Activated naive CD8-positive, alpha-beta T cell (primary cell): Measurements from ENCODE around the gene SMARCD1.
A peak's percentile ranks its signal among the peaks of the same experiment; 100 is the strongest.

Experiments used
- H3K27ac Mint-ChIP-seq: one replicate; pipeline ENCODE4 v1.8.0; 2021; ENCODE audit warnings: mixed read lengths
- H3K27me3 Mint-ChIP-seq: one replicate; pipeline ENCODE4 v1.8.0; 2021; ENCODE audit warnings: mixed read lengths
- H3K36me3 Mint-ChIP-seq: one replicate; pipeline ENCODE4 v1.8.0; 2021; ENCODE audit warnings: mixed read lengths
- H3K4me1 Mint-ChIP-seq: one replicate; pipeline ENCODE4 v1.8.0; 2021; ENCODE audit warnings: low read depth, mixed read lengths
- H3K4me3 Mint-ChIP-seq: one replicate; pipeline ENCODE4 v1.8.0; 2021; ENCODE audit warnings: mild to moderate bottlenecking, mixed read lengths
- H3K9me3 Mint-ChIP-seq: one replicate; pipeline ENCODE4 v1.8.0; 2021; ENCODE audit warnings: low read depth, mixed read lengths

The SMARCD1 gene

DNA sequence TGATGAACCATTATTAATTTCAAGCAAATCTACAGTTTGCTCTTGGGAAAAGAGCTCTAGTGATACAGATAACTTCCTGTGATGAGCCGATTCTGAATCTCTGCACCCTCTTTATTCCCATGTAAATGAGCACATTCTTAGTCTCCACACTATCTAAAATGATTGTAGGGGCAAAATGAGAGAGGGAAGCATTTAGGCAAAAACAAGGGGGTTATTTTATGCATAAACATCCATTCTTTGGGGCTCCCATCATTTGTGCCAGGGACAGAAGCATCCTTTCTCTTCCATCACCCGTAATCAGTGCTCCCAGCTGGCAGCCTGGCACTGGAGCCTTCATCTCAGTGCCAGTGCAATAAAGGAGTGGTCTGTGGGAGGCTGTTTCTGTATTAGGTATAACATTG, 17.0 kb downstream of the SMARCD1 start:
- Mint-ChIP-seq H3K27me3 (no peaks in the 10 kb centered on the region), H3K4me3 (no peak overlapping the region), H3K36me3 (peaks cover 2% of the 10 kb centered on the region), H3K9me3 (no peaks in the 10 kb centered on the region), H3K27ac (no peak overlapping the region), H3K4me1 (no peaks in the 10 kb centered on the region)

- Mint-ChIP-seq H3K4me3 (no peak overlapping the region), H3K27me3 (no peaks in the 10 kb centered on the region), H3K9me3 (no peaks in the 10 kb centered on the region), H3K27ac (no peak overlapping the region), H3K4me1 (no peaks in the 10 kb centered on the region), H3K36me3 (peaks cover 2% of the 10 kb centered on the region)
Observed at GRCh38 chr12:50102646-50103309, 17.6 kb downstream of the SMARCD1 start.

GRCh38 chr12:50103351-50103750, 18.2 kb downstream of the SMARCD1 start:
- no peaks in the 10 kb centered on the region for H3K4me1 Mint-ChIP-seq
- H3K27ac Mint-ChIP-seq: no peak overlapping the region
- peaks cover 2% of the 10 kb centered on the region for H3K36me3 Mint-ChIP-seq
- no peak overlapping the region for H3K4me3 Mint-ChIP-seq
- no peaks in the 10 kb centered on the region for H3K27me3 Mint-ChIP-seq
- no peaks in the 10 kb centered on the region for H3K9me3 Mint-ChIP-seq

DNA sequence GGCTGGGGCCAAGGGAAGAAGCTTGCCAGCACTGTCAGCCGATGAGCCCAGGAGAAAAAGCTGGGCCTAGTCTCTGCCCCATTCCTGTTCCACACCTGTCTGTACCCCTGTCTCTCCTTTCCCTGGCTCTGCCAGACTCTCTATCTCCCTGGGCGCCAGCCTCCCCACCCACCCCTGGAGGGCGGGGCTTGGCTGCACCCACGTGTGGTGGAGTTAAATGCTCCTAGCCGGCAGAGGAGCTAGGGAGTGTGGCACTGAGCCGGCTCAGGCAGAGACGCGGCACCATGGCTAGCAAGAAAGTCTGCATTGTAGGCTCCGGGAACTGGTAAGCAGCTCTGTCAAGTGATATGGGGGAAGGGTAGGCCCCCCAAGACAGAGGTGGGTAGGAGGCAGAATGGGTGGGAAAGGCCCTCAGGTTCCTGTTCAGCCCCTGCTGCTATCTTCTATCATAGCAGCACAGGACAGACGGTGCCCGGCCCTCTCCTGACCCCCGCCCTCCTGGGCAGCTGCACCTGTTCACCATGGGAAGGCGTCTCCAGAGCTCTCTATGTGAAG, 18.7 kb downstream of the SMARCD1 start, which contains the start of gene GPD1:
GPD1 (plus strand) TSS at position 242 of the 555 bp plus-strand sequence; CDS start at position 285, 43 bp downstream.
- Mint-ChIP-seq H3K36me3 (peaks cover 2% of the 10 kb centered on the region), H3K4me3 (no peak within 1 kb of the TSS), H3K4me1 (no peaks in the 10 kb centered on the region), H3K27me3 (no peaks in the 10 kb centered on the region), H3K27ac (no peak within 1 kb of the TSS), H3K9me3 (no peaks in the 10 kb centered on the region)

DNA sequence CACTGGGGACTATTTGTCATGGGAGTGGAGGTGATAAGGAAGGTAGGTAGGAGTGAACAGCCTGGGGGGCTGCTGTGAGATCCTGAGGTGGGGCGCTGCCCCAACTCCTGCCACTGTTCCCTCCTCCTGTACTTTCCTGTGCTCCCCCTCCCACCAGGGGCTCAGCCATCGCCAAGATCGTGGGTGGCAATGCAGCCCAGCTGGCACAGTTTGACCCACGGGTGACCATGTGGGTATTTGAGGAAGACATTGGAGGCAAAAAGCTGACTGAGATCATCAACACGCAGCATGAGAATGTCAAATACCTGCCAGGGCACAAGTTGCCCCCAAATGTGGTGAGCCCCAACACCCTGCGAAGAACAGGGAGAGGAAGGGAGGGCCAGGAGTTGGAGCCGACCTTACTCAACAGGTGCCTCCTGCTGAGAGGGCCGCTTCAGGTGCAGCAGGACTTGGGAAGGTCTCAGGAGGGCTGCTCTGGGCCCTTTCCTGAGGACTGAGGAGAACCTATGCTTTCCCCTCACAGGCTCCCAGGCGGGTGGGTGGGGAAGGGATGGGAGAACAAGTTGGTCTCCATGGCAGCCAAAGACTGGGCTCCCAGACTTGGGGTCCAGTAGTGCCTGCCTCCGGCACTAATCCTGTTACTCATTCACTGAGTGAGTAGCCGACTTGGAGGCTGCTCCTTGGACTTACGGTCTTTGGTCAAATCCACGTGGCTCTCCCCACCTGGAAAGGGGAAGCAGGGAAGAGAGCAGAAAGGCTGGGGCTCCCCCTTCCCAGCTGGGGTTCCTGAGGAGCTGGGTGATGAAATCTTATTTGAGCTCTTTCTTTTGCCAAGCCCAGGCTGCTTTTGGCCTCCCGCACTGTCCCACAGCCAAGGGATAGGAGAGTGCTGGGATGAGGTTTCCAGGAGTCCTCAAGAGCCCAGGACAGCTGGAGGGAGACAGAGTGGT, 19.6 kb downstream of the SMARCD1 start:
- H3K27me3 Mint-ChIP-seq: no peaks in the 10 kb centered on the region
- no peak overlapping the region for H3K27ac Mint-ChIP-seq

GRCh38 chr12:50105913-50106450, 20.8 kb downstream of the SMARCD1 start:
- H3K4me3 Mint-ChIP-seq: no peak overlapping the region
- no peaks in the 10 kb centered on the region for H3K27me3 Mint-ChIP-seq
- no peaks in the 10 kb centered on the region for H3K9me3 Mint-ChIP-seq
- peaks cover 3% of the 10 kb centered on the region for H3K4me1 Mint-ChIP-seq
- H3K36me3 Mint-ChIP-seq: no peaks in the 10 kb centered on the region
- H3K27ac Mint-ChIP-seq: no peak overlapping the region

More for the DNA sequence above, 19.6 kb downstream of the SMARCD1 start:
- Mint-ChIP-seq H3K4me1 (no peaks in the 10 kb centered on the region), H3K4me3 (no peak overlapping the region), H3K9me3 (no peaks in the 10 kb centered on the region), H3K36me3 (peaks cover 2% of the 10 kb centered on the region)

DNA sequence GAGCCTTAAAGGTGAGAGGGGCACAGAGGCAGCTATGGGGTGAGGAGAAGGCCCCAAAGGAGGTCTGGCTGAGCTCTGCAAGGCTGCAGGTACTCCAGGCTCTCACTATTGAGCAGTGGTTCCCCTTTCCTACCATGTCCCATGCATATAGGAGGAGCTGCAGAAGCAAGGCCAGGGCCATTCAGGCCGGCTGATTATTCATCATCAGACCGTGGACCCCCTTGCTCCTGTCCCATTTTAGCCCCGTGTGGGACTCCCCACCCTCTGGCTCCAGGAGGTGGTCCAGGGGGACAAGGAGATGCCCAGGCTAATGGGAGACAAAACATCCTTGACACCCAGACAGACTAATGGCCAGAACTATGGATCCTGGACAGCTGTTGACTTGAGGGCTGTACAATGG, 21.8 kb downstream of the SMARCD1 start:
- no peak overlapping the region for H3K4me3 Mint-ChIP-seq

GRCh38 chr12:50107416-50108268, 22.5 kb downstream of the SMARCD1 start:
- Mint-ChIP-seq H3K27ac (no peak overlapping the region), H3K4me1 (peaks cover 7% of the 10 kb centered on the region), H3K4me3 (no peak overlapping the region), H3K36me3 (no peaks in the 10 kb centered on the region), H3K27me3 (no peaks in the 10 kb centered on the region), H3K9me3 (no peaks in the 10 kb centered on the region)

More for the DNA sequence above, 21.8 kb downstream of the SMARCD1 start:
- Mint-ChIP-seq H3K36me3 (no peaks in the 10 kb centered on the region), H3K27ac (no peak overlapping the region), H3K4me1 (peaks cover 7% of the 10 kb centered on the region), H3K9me3 (no peaks in the 10 kb centered on the region), H3K27me3 (no peaks in the 10 kb centered on the region)

DNA sequence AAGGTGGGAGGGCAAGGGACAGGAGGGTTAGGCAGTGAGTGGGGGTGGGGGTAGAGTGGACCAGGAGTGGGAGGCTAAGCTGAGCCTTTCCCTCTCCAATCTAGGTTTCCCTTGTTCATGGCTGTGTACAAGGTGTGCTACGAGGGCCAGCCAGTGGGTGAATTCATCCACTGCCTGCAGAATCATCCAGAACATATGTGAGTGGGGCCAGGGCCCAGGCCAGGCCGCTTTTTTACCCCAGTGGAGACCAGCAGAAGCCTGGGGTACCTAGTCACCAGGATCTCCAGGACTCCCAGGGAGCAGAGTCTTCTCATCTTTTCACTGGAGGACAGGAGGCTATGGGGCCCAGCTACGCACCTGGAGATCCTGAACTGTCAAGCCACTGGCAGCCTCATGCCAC, 24.2 kb downstream of the SMARCD1 start:
- Mint-ChIP-seq H3K27ac (no peak overlapping the region), H3K4me3 (no peak overlapping the region), H3K9me3 (no peaks in the 10 kb centered on the region), H3K4me1 (peaks cover 18% of the 10 kb centered on the region), H3K27me3 (no peaks in the 10 kb centered on the region), H3K36me3 (no peaks in the 10 kb centered on the region)

DNA sequence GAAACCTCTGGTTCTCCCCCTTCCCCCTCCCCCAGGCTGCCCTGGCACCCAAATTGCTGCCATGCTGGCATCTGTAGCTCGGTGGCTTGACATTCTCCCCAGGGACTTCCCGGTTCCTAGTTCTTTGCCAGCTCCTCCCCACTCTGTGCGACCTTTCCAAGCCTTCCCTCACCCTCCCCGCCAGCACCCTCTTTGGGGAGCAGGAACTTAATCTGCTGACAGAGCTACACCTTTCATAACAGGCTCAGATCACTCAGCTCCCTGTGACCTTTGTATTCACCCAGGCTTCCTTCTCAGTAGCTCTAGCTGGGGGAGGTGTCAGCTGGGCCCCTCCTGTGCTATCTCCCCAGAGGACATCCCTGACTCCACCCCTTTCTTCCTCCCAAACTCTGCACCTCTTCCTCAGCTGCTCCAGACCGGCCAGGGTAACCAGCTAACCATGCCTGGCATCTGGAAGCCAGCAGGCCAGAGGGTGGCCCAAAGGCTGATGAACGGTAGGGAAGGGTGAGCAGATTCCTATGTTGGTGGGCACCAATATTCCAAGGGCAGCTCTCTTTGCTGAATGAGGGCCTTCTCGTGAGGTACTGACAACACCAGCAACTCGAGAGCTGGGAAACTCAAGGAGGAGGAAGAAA, 25.1 kb downstream of the SMARCD1 start:
- Mint-ChIP-seq H3K9me3 (no peaks in the 10 kb centered on the region), H3K4me3 (no peak overlapping the region), H3K27me3 (no peaks in the 10 kb centered on the region), H3K36me3 (no peaks in the 10 kb centered on the region), H3K27ac (no peak overlapping the region), H3K4me1 (peaks cover 20% of the 10 kb centered on the region)

DNA sequence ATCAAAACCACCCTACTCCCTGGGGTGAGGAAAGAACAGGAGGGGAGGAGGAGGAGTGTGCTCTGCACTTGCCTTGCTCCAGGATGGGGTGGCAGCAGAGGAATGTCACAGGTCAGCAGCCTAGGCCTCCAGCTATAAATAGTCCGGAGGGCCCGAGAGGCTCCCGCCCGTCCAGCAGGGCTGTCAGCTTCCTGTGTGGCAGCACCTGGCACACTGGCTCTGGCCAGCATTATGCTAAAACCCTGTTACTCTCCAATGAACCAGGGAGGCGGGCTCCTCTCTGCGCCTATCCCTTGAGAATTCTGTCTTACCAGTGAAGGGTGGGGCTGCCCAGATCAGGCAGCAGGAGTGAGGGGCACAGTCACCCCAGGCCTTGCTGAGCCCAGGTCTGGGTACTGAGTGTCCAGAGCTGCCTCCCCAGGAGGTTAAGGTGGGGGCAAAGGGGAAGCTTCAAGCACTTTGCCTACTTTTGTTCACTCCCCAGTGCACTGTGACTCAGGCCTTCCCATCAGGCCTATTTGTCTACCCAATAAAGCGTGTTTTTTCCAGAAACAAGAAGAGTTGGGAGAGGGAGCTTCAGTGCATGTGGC, 25.7 kb downstream of the SMARCD1 start:
- Mint-ChIP-seq H3K27ac (no peak overlapping the region), H3K4me3 (no peak overlapping the region), H3K9me3 (no peaks in the 10 kb centered on the region), H3K27me3 (no peaks in the 10 kb centered on the region), H3K4me1 (peaks cover 25% of the 10 kb centered on the region), H3K36me3 (peaks cover 2% of the 10 kb centered on the region)

DNA sequence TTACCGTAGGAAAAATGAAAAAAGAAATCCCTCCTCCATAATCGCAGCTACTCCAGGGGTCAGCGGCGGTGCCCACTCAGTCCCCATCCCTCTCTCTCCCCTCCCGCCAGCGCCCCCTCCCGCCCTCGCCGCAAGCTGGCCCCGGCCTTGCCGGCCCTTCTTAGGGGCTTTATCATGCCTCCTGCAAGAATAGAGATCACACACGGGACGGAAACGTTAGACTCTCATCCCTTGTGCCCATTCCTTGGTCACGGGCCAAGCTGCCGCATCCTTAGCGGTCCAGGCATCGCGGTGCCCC, 26.2 kb downstream of the SMARCD1 start:
- Mint-ChIP-seq H3K36me3 (peaks cover 2% of the 10 kb centered on the region), H3K9me3 (no peaks in the 10 kb centered on the region), H3K4me3 (peak overlapping the region; percentile 96), H3K27me3 (no peaks in the 10 kb centered on the region), H3K27ac (peak overlapping the region; percentile 77), H3K4me1 (peaks cover 29% of the 10 kb centered on the region)

DNA sequence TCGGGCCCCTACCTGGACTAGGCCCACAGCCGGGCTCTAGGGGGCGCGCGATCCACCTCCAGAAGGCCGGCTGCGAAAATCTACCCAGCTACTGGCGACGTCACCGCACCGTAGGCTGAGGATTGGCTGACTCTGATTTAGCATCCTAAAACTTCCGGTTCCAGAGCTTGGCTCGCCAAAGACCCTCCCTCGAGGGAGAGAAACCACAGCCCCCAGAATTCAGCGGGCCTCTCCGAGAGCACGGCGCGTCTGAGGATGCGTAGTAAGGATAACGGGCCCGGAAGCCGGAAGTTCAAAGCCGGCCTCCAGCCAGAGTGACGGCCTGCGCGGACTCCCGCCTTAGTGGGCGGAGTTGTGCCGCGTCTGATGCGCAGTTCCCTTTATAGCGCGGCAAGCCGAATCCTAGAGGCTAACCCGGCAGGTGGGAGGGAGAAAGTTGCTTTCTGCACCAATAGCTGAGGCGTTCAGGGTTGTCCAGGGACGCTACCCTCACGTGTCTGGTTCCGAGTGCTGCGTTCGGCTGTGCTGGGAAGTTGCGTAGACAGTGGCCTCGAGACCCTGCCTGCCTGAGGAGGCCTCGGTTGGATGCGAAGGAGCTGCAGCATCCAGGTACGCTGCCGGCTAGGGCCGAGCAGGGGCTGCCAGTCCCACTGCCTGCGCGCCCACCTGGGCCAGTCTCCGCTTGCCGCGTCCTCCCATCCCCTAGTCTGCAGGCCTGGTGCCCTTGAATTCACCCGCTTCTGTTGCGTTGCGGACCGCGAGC, 26.7 kb downstream of the SMARCD1 start, which contains the start of gene COX14:
COX14 (plus strand) TSS at position 544 of the 763 bp plus-strand sequence. CDS start 7,808 bp downstream, outside the sequence.
- peaks cover 2% of the 10 kb centered on the region for H3K36me3 Mint-ChIP-seq
- peaks cover 34% of the 10 kb centered on the region for H3K4me1 Mint-ChIP-seq
- no peaks in the 10 kb centered on the region for H3K9me3 Mint-ChIP-seq
- H3K27ac Mint-ChIP-seq: peak within 1 kb of the TSS; percentile 98
- no peaks in the 10 kb centered on the region for H3K27me3 Mint-ChIP-seq
- H3K4me3 Mint-ChIP-seq: peak within 1 kb of the TSS; percentile 96
